SJSA1 (cell line): ENCODE results near the gene RGMA. TPM values are rescaled to one million over a fixed set of nuclear protein-coding genes. Genes with fewer than 3 reads are reported as not detected.

Source experiments
- DNase-seq, 2 experiments: peaks; one replicate each; pipeline ENCODE4 v3.0.0-alpha.2; 2015 to 2020; ENCODE audit warnings: low spot score in 2 of 2, low read depth in 1 of 2
- H3K27ac ChIP-seq: fragments of 250-450 bp; sonication (Bioruptor Pico); 2 replicates; pipeline ENCODE4 v1.5.1; 2020; ENCODE audit warnings: mild to moderate bottlenecking, moderate library complexity
- H3K27me3 ChIP-seq: fragments of 250-450 bp; sonication (Bioruptor Pico); replicated peaks from 2 replicates; pipeline ENCODE4 v1.5.1; 2020; ENCODE audit warnings: mild to moderate bottlenecking, moderate library complexity
- H3K36me3 ChIP-seq: fragments of 250-450 bp; sonication (Bioruptor Pico); 2 replicates; pipeline ENCODE4 v1.5.1; 2020; ENCODE audit warnings: mild to moderate bottlenecking
- H3K4me1 ChIP-seq: fragments of 250-450 bp; sonication (Bioruptor Pico); replicated peaks from 2 replicates; pipeline ENCODE4 v1.6.1; 2021; ENCODE audit warnings: mild to moderate bottlenecking
- H3K4me3 ChIP-seq: fragments of 250-450 bp; sonication (Bioruptor Pico); 2 replicates; pipeline ENCODE4 v1.5.1; 2020; ENCODE audit warnings: mild to moderate bottlenecking
- H3K9me3 ChIP-seq: fragments of 250-450 bp; sonication (Bioruptor Pico); replicated peaks from 2 replicates; pipeline ENCODE4 v1.5.1; 2020; ENCODE audit warnings: mild to moderate bottlenecking
- total RNA-seq: library from RNA; depleted of rRNA; stranded (reverse); fragments of >200 nt; shearing (Covaris generic); gene quantifications from 2 replicates; pipeline ENCODE4 v1.2.3, GENCODE V29; 2014

Gene RGMA
- total RNA-seq, 1 experiment from 2014 or later = 3.6 TPM

- no peak overlapping the region for H3K27ac ChIP-seq
- H3K9me3 ChIP-seq = no peaks in the 10 kb centered on the region
- no peaks in the 10 kb centered on the region for H3K4me1 ChIP-seq
- DNase-seq = no peak
- H3K36me3 ChIP-seq = no peaks in the 10 kb centered on the region
- H3K4me3 ChIP-seq = no peak overlapping the region
- no peaks in the 10 kb centered on the region for H3K27me3 ChIP-seq
Observed at GRCh38 chr15:93118904-93119303, 29.9 kb upstream of the RGMA start.

- Histone ChIP-seq H3K4me3 (no peak overlapping the region), H3K36me3 (no peaks in the 10 kb centered on the region), H3K27ac (no peak overlapping the region), H3K27me3 (no peaks in the 10 kb centered on the region), H3K4me1 (no peaks in the 10 kb centered on the region), H3K9me3 (no peaks in the 10 kb centered on the region)
- no peak for DNase-seq
Observed at GRCh38 chr15:93111451-93111850, 22.4 kb upstream of the RGMA start.

GRCh38 chr15:93110502-93111040, 21.6 kb upstream of the RGMA start:
- no peaks in the 10 kb centered on the region for H3K27me3 ChIP-seq
- DNase-seq = no peak
- no peaks in the 10 kb centered on the region for H3K9me3 ChIP-seq

DNA sequence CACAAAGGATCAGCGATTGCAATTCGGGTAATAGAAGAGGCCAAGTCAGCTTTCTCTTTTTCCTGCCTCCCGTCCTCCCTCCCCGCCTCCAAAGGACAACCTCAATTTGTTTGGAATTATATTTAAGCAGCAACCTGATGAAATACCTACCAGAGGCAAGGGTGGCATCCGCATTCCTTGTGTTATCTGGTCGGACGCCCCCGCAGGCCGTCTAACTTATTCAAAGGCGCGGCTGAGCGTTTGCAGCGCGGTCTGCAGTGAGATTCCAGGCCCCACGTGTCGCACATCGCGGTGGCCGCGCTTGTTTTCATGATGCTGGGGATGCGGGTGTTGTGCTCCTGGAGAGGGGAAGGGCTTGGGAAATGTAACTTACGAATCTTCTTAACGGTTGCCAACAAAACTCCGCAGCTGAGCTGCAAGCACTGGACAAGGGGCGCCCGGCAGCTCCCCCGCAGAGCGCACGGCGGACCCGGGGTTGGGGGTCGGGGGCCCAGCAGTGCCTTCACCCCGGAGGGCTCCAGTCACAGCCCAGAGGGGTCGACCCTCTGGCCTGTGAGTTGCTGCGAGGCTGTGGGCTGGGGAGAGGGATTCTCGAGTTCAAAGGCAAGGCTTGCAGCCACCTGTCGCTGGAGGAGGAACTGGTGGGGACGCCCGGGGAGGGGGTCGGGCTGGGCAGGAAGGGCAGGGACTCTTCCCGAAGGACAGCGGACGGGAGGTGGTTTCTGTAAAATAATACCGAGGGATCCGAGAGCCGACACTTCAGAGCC, 20.5 kb upstream of the RGMA start:
- H3K27me3 ChIP-seq = no peaks in the 10 kb centered on the region
- no peaks in the 10 kb centered on the region for H3K36me3 ChIP-seq
- no peak overlapping the region for H3K4me3 ChIP-seq
- no peak overlapping the region for H3K27ac ChIP-seq
- H3K4me1 ChIP-seq = no peaks in the 10 kb centered on the region
- DNase-seq = no peak
- H3K9me3 ChIP-seq = no peaks in the 10 kb centered on the region

More at GRCh38 chr15:93110502-93111040, 21.6 kb upstream of the RGMA start:
- no peak overlapping the region for H3K4me3 ChIP-seq
- H3K27ac ChIP-seq = no peak overlapping the region
- no peaks in the 10 kb centered on the region for H3K36me3 ChIP-seq
- H3K4me1 ChIP-seq = no peaks in the 10 kb centered on the region

DNA sequence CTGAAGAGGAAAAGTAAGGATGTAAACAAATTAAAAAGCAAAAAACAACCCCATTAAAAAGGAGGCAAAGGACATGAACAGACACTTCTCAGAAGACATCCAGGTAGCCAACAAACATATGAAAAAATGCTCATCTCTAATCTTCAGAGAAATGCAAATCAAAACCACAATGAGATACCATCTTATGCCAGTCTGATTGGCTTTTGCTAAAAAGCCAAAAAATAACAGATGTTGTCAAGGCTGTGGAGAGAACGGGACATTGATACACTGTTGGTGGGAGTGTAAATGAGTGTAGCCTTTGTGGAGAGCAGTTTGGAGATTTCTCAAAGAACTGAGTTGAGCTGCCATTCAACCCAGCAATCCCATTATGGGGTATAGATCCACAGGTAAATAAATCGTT, 18.6 kb upstream of the RGMA start:
- no peaks in the 10 kb centered on the region for H3K27me3 ChIP-seq
- H3K27ac ChIP-seq = no peak overlapping the region
- DNase-seq = no peak
- H3K9me3 ChIP-seq = no peaks in the 10 kb centered on the region
- H3K4me3 ChIP-seq = no peak overlapping the region
- no peaks in the 10 kb centered on the region for H3K36me3 ChIP-seq
- H3K4me1 ChIP-seq = no peaks in the 10 kb centered on the region

- no peaks in the 10 kb centered on the region for H3K36me3 ChIP-seq
- no peak overlapping the region for H3K27ac ChIP-seq
- no peaks in the 10 kb centered on the region for H3K9me3 ChIP-seq
- no peaks in the 10 kb centered on the region for H3K4me1 ChIP-seq
- H3K27me3 ChIP-seq = no peaks in the 10 kb centered on the region
- DNase-seq = no peak
- H3K4me3 ChIP-seq = no peak overlapping the region
Observed at GRCh38 chr15:93105485-93105884, 16.5 kb upstream of the RGMA start.

- no peaks in the 10 kb centered on the region for H3K4me1 ChIP-seq
- no peak for DNase-seq
- no peaks in the 10 kb centered on the region for H3K9me3 ChIP-seq
- no peak overlapping the region for H3K4me3 ChIP-seq
- no peaks in the 10 kb centered on the region for H3K36me3 ChIP-seq
- no peaks in the 10 kb centered on the region for H3K27me3 ChIP-seq
- H3K27ac ChIP-seq = no peak overlapping the region
Observed at GRCh38 chr15:93103823-93104222, 14.8 kb upstream of the RGMA start.

DNA sequence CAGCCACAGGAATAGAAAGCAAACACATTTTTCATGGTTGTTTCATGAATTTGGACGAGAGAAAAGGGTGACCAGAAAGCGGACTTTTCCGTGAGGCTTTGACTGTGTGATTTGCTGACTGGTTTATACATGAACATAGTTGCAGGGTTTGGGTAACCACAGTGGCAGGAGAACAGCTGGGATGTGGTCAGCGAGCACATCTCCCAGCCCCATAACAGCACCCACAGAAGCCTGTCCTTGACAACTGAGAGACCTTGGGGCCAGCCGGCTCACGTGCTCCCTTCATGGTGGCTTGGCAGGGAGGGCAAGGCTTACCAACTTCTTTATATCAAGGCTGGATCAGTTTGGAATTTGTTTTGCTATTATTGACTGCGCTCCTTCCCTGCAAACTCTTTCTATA, 13.2 kb upstream of the RGMA start:
- H3K4me1 ChIP-seq = no peaks in the 10 kb centered on the region
- no peak for DNase-seq
- no peaks in the 10 kb centered on the region for H3K9me3 ChIP-seq
- H3K27me3 ChIP-seq = no peaks in the 10 kb centered on the region
- H3K36me3 ChIP-seq = no peaks in the 10 kb centered on the region
- no peak overlapping the region for H3K27ac ChIP-seq
- no peak overlapping the region for H3K4me3 ChIP-seq

- H3K27ac ChIP-seq = no peak overlapping the region
- no peaks in the 10 kb centered on the region for H3K36me3 ChIP-seq
- no peak for DNase-seq
- no peaks in the 10 kb centered on the region for H3K9me3 ChIP-seq
- no peak overlapping the region for H3K4me3 ChIP-seq
- H3K4me1 ChIP-seq = peaks cover 2% of the 10 kb centered on the region
- H3K27me3 ChIP-seq = peaks cover 2% of the 10 kb centered on the region
Observed at GRCh38 chr15:93093765-93094164, 4.8 kb upstream of the RGMA start.

DNA sequence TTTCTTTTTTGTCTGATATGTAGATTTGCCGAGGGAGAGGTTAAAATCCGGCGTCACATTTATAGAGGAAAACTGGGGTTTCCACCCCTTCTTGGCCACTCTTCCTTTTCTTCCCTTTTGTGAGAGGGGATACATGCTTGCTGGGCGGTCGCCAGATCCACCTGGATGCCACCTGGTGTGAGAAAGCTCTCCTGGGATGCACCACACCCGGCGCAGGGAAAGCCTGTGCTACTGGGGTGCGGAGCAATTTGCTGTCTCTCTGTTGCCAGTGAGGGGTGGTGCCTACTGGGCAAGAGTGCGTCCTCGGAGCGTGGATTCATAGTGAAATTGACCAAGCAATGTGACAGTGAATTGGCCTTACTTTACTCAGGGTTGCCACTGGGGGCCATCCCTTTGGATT, 2.5 kb upstream of the RGMA start:
- Histone ChIP-seq H3K9me3 (no peaks in the 10 kb centered on the region), H3K36me3 (no peaks in the 10 kb centered on the region), H3K27me3 (peaks cover 22% of the 10 kb centered on the region), H3K4me3 (no peak overlapping the region), H3K4me1 (peaks cover 15% of the 10 kb centered on the region), H3K27ac (no peak overlapping the region)
- DNase-seq = no peak

GRCh38 chr15:93089727-93090305, 805 bp upstream of the RGMA start:
- no peak for DNase-seq
- Histone ChIP-seq H3K36me3 (no peaks in the 10 kb centered on the region), H3K27me3 (peaks cover 37% of the 10 kb centered on the region), H3K4me3 (no peak overlapping the region), H3K9me3 (no peaks in the 10 kb centered on the region), H3K27ac (no peak overlapping the region), H3K4me1 (peaks cover 15% of the 10 kb centered on the region)

DNA sequence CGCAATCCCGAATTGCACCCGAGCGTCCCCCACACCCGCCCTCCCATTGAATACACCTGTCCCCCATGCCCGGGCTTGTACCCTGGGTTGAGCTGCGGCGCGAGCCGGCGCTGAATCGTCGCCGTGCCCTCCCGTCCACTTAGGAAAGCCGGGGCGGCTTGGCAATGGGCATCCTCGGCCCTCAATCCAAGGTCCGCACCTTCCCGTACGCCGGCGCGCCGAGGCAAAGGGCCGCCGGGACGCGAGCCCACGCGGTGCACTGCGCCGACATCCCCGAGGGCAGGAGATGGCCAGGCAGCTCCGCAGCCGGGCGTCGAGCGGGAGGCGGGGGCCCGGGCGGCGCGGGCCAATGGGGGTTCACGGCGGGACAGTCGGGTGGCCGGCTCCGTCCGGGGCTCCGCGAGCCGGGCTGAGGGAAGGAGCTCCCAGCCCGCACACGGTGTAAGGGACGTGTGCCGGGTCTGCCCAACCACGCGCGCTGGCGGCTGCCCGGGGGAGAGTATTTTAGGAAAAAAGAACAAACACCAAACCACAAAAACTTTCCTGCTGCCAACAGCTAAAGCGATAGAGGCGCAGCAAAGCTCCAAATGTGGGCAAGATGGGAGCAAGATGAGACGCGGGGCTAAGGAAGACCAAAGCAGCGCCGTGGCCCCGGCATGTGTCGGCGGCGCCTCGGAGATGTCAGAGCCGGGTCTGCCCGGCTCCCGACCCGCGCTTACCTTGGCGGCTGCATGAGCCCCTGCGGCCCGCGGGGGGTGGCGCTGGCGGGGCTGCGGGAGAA, 621 bp downstream of the RGMA start:
- H3K27me3 ChIP-seq = peaks cover 41% of the 10 kb centered on the region

DNA sequence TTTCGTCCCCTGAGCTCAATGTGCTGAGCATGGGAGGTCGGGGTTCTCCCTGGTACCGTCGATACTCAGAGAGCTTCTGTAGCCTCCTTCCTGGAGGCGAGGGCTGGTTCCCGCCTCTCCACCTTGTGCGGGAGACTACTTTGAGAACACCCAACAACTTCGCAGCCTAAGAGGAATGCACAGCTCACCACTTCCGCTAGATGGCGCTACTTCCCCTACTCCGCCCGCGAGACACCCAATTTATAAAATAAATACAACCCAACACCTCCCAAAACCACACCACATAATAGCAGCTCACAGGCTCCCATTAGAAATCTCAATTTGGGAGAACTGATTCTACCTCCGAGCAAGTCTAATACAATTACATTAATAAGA, 1.2 kb downstream of the RGMA start:
- DNase-seq = peak in 1 of 2 experiments; percentile 60
- Histone ChIP-seq H3K27me3 (peaks cover 41% of the 10 kb centered on the region), H3K27ac (no peak overlapping the region), H3K4me3 (peak overlapping the region; percentile 29; the same call in 1 of the 2 replicates), H3K36me3 (no peaks in the 10 kb centered on the region), H3K4me1 (peaks cover 15% of the 10 kb centered on the region), H3K9me3 (no peaks in the 10 kb centered on the region)

More for the DNA sequence above, 621 bp downstream of the RGMA start:
- peaks cover 15% of the 10 kb centered on the region for H3K4me1 ChIP-seq
- H3K27ac ChIP-seq = no peak overlapping the region
- peak in 1 of 2 experiments; percentile 37 for DNase-seq
- H3K36me3 ChIP-seq = no peaks in the 10 kb centered on the region
- H3K4me3 ChIP-seq = peak overlapping the region; percentile 29
- no peaks in the 10 kb centered on the region for H3K9me3 ChIP-seq

- DNase-seq = no peak
- Histone ChIP-seq H3K36me3 (no peaks in the 10 kb centered on the region), H3K4me3 (no peak overlapping the region), H3K27me3 (peaks cover 52% of the 10 kb centered on the region), H3K9me3 (no peaks in the 10 kb centered on the region), H3K27ac (no peak overlapping the region), H3K4me1 (peaks cover 15% of the 10 kb centered on the region)
Observed at GRCh38 chr15:93086791-93087190, 2.2 kb downstream of the RGMA start.
